ENCODE measurements around the gene KIAA0753. TPM values are rescaled to one million over a fixed set of nuclear protein-coding genes. Genes with fewer than 3 reads are reported as not detected.
A peak's percentile ranks its signal among the peaks of the same experiment; 100 is the strongest.

KIAA0753 gene
- total RNA-seq, 1 donor from 2014 or later = 24.7 TPM

DNA sequence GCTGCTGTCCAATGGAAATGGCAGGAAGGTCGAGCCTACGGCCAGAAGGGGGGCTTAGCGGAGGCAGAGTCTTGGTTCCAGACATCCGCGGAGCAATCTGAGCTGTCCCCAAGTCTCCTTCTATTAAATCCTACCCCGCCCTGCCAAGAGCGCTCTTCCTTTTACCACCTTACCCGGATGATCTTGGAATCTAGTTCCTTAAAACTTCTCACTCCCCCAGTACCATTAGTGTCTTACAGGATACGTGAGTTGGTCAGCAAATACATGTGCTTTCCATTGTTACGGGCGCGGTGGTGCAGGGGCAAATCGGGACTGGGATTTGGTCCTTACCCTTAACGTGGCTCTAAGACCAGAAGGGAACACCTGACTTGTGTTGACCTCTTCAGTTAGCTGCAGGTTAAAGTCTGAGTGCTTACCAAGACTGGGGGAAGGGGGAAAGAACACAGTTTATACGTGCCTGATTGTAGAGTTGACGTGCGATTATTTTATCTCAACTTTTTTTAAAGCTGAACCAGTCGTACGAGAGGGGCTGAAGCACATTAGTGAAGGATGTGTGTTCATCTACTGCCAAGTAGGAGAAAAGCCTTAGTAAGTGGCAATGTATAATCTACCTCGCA lies 844 bp upstream of the KIAA0753 start:
- ATAC-seq (ENCODE audit: low read depth) (no peak), DNase-seq (no peak)
- intact Hi-C loops (cut with micrococcal nuclease) = loop anchor here (2.0 to 10.0 kb wide), 3 partner anchors 169 to 1057 kb away; partner anchors contain the start of genes NLRP1 and PIMREG
- H3K27me3 Mint-ChIP-seq = no peaks in the 10 kb centered on the region
- ChIA-PET POLR2A (interaction anchor here (0.5 to 3.0 kb wide), 5 partner anchors 10 to 1449 kb away, joined by 3 to 28 read pairs (median 8); partner anchors contain the start of genes C17orf100 and MED31), CTCF (no interaction called here)
- peak overlapping the region; percentile 96 for H3K4me3 Mint-ChIP-seq
- H3K4me1 Mint-ChIP-seq = peaks cover 46% of the 10 kb centered on the region
- H3K36me3 Mint-ChIP-seq (ENCODE audit: low read depth) = peaks cover 51% of the 10 kb centered on the region
- H3K9me3 Mint-ChIP-seq = no peaks in the 10 kb centered on the region
- TF ChIP-seq, protein P1, sequence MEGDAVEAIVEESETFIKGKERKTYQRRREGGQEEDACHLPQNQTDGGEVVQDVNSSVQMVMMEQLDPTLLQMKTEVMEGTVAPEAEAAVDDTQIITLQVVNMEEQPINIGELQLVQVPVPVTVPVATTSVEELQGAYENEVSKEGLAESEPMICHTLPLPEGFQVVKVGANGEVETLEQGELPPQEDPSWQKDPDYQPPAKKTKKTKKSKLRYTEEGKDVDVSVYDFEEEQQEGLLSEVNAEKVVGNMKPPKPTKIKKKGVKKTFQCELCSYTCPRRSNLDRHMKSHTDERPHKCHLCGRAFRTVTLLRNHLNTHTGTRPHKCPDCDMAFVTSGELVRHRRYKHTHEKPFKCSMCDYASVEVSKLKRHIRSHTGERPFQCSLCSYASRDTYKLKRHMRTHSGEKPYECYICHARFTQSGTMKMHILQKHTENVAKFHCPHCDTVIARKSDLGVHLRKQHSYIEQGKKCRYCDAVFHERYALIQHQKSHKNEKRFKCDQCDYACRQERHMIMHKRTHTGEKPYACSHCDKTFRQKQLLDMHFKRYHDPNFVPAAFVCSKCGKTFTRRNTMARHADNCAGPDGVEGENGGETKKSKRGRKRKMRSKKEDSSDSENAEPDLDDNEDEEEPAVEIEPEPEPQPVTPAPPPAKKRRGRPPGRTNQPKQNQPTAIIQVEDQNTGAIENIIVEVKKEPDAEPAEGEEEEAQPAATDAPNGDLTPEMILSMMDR (IDR thresholded peaks at IDR 0.05) = no peak
- H3K27ac Mint-ChIP-seq = peak overlapping the region; percentile 99

DNA sequence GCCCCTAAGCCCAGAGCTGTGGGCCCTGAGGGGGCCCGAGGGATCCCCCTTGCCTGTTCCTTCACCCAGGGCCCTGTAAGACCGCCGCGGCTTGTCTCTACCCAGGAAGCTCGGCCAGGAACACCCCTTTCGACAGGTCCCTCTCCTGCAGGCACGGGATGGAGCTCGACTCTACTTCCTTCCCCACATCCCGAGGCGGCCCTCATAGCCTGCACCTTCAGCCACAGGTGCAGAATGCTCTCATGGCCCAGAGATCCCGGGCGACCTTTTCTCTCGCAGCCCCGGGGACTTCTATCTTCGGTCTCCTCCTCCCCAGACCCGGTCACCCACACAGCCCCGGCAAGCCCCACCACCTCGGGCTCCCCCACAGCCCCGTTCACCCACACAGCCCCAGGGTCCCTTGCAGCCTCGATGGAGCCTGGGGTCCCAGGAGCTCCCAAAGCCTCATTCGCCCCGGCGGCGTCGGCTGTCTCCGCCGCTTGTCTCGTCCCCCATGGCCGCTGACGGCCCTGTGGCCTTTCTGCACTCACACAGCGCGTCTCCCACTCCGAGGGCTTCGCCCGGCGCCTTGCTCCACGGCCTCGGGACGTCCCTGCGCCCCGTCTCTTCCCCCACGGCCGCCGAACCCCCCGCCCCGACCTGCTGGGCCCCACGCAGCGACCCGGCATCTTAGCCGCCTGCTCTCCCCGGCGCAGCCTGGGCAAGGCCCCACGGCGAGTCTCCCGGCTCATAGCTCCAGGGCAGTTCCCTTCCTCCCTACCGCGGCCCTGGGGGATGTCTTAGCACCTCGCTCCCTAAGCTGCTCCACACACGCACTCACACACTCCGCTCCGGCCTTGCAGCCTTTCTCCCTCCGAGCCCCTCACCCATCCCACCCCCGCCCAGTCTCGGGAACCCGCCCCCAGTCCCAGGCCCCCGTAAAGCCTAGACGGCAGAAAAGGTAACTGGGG lies 650 bp downstream of the KIAA0753 start:
- Mint-ChIP-seq H3K27ac (peak overlapping the region; percentile 99), H3K4me3 (peak overlapping the region; percentile 96), H3K27me3 (no peaks in the 10 kb centered on the region), H3K36me3 (ENCODE audit: low read depth) (peaks cover 41% of the 10 kb centered on the region), H3K9me3 (no peaks in the 10 kb centered on the region), H3K4me1 (peaks cover 44% of the 10 kb centered on the region)
- ChIA-PET CTCF (no interaction called here), POLR2A (interaction anchor here (0.5 to 3.0 kb wide), 6 partner anchors 11 to 913 kb away, joined by 3 to 28 read pairs (median 5); partner anchors contain the start of genes C17orf100 and MED31)
- DNase-seq = no peak
- TF ChIP-seq, protein P1 (IDR thresholded peaks at IDR 0.05) = no peak
- intact Hi-C loops (cut with micrococcal nuclease) = loop anchor here (1.0 to 10.0 kb wide), 5 partner anchors 11 to 1154 kb away; partner anchors contain the start of genes C17orf100, DERL2, MED31 and MIS12
- ATAC-seq (ENCODE audit: low read depth) = peak; percentile 19

DNA sequence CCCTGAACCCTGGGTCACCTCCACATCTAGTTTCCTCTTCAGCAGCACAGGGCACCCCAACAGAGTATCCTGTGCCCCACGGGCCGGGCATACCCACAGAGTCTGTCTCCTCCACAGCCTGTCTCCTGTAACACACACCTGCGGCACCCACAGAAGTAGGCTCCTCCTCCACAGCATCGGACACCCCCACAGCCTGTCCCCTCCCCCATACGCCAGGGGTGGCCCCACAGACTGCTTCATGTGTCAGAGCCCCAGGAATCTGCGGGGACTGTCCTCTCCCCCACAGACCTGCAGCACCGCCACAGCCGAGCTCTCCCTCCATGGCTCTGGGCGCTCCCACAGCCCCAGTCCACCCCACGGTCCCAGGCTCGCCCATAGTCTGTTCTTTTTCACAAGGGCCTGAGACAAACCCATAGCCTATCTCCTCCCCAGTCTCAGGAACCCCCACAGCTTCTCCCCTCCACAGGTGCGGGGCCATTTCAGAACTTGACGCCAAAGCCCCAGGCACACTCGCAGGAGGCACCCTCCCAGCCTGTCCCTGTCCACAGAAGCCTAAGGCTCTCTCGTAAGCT lies 1.4 kb downstream of the KIAA0753 start:
- Mint-ChIP-seq H3K9me3 (no peaks in the 10 kb centered on the region), H3K4me1 (peaks cover 38% of the 10 kb centered on the region), H3K36me3 (ENCODE audit: low read depth) (peaks cover 40% of the 10 kb centered on the region), H3K27me3 (no peaks in the 10 kb centered on the region), H3K27ac (peak overlapping the region; percentile 99), H3K4me3 (peak overlapping the region; percentile 96)
- ChIA-PET POLR2A (interaction anchor here (0.9 to 1.0 kb wide), 2 partner anchors 12 to 40 kb away, joined by 3 to 4 read pairs; partner anchors contain the start of genes C17orf100 and MED31), CTCF (no interaction called here)
- intact Hi-C loops (cut with micrococcal nuclease) = no loop called here
- DNase-seq (no peak), ATAC-seq (ENCODE audit: low read depth) (no peak)
- TF ChIP-seq, protein P1 (IDR thresholded peaks at IDR 0.05) = no peak

DNA sequence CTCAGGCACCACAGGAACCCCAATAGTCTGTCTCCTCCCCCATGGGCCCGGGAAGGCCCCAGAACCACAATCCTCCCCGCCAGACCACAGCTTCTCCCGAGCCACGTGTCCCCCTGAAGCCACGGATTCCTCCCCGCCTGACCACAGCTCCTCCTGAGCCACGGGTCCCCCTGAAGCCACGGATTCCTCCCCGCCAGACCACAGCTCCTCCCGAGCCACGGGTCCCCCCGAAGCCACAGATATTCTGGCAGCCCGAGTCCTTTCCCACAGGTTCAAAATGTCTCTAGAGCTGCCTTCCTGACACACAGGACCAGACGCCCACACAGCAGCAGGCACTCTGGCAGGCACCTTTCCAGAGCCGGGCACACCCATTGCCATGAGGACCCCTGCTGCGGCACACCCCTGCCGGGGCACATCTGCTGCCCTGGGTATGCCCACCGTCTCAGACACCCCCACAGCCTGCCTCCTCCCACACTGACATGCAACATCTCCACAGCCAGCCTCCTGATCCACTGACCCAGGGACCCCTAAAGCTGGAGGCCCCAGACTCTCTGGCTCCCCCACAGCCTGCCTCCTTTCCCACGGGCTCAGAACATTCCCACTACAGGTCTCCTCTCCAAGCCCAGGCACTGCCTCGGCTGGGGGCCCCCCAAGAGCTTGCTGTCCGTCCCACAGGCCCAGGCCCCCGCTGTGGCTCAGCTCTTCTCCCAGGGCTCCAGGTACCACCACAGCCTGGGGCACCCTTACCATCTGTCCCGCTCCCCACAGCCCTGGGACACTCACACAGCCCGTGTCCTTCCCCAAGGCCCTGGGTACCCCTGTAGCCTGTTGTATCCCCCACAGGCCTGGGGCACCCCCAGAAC lies 2.2 kb downstream of the KIAA0753 start:
- peaks cover 38% of the 10 kb centered on the region for H3K36me3 Mint-ChIP-seq (ENCODE audit: low read depth)
- intact Hi-C loops (cut with micrococcal nuclease) = no loop called here
- TF ChIP-seq, protein P1 (IDR thresholded peaks at IDR 0.05) = no peak
- DNase-seq (no peak), ATAC-seq (ENCODE audit: low read depth) (no peak)
- H3K9me3 Mint-ChIP-seq = peaks cover 2% of the 10 kb centered on the region
- H3K27me3 Mint-ChIP-seq = no peaks in the 10 kb centered on the region
- peaks cover 38% of the 10 kb centered on the region for H3K4me1 Mint-ChIP-seq
- no peak overlapping the region for H3K27ac Mint-ChIP-seq
- POLR2A ChIA-PET = interaction anchor here (1.0 kb wide), 1 partner anchor 13 kb away, joined by 4 read pairs; the partner anchor contains the start of genes C17orf100 and MED31
- peak overlapping the region; percentile 32 for H3K4me3 Mint-ChIP-seq
- CTCF ChIA-PET = no interaction called here

Measured in activated B cell treated with CpG ODN at 0.5 μM for 24 hours (primary cell).